CD4-positive, alpha-beta memory T cell (primary cell): ENCODE results near the gene CACNA1D. TPM values are rescaled to one million over a fixed set of nuclear protein-coding genes. Genes with fewer than 3 reads are reported as not detected.

Experiments
- CTCF ChIA-PET: fragments of 350-600 bp; sonication (Branson Sonifier 250); formaldehyde crosslinking; loops from one replicate; lab custom pipeline; 2021; ENCODE audit warnings: inconsistent platforms; ENCODE audit not compliant: partially characterized antibody; lab: Charles Lee
- POLR2A ChIA-PET: fragments of 350-600 bp; sonication (Branson Sonifier 250); formaldehyde crosslinking; loops from one replicate; lab custom pipeline; 2021; ENCODE audit not compliant: partially characterized antibody; lab: Charles Lee
- DNase-seq, 5 donors: peaks; one replicate each; pipeline versions ENCODE4 v3.0.0 to v3.0.0-alpha.2; 2020 to 2022; ENCODE audit warnings: mixed read lengths in 1 of 5
- H3K27ac ChIP-seq: one replicate; pipeline ENCODE4 v1.7.0; 2013; ENCODE audit warnings: low read depth, low read length
- H3K27me3 ChIP-seq: 2 replicates; pipeline ENCODE4 v1.7.0; 2013; ENCODE audit warnings: mild to moderate bottlenecking, low read length, moderate library complexity; ENCODE audit not compliant: insufficient read depth
- H3K36me3 ChIP-seq: 2 replicates; pipeline ENCODE4 v1.7.0; 2013; ENCODE audit warnings: mild to moderate bottlenecking, low read length, moderate library complexity; ENCODE audit not compliant: insufficient read depth
- H3K4me1 ChIP-seq: 2 replicates; pipeline ENCODE4 v1.7.0; 2013; ENCODE audit warnings: mild to moderate bottlenecking, low read length, moderate library complexity; ENCODE audit not compliant: insufficient read depth
- H3K4me3 ChIP-seq, 2 donors: one replicate each; pipeline ENCODE4 v1.7.0; 2013; ENCODE audit warnings: low read length in 2 of 2, mild to moderate bottlenecking in 1 of 2
- H3K9me3 ChIP-seq, 2 donors: one replicate each; pipeline ENCODE4 v1.7.0; 2013; ENCODE audit warnings: low read length in 2 of 2, control low read depth in 1 of 2; ENCODE audit not compliant: control insufficient read depth in 1 of 2
- H3K27ac Mint-ChIP-seq, 7 donors: one replicate each; pipeline ENCODE4 v1.8.0; 2020 to 2021; ENCODE audit warnings: mixed read lengths in 7 of 7, mild to moderate bottlenecking in 6 of 7, inconsistent platforms in 3 of 7, moderate library complexity in 3 of 7
- H3K27me3 Mint-ChIP-seq, 2 donors: one replicate each; pipeline ENCODE4 v1.8.0; 2020 to 2021; ENCODE audit warnings: mixed read lengths in 2 of 2
- H3K36me3 Mint-ChIP-seq, 2 donors: one replicate each; pipeline ENCODE4 v1.8.0; 2020 to 2021; ENCODE audit warnings: mixed read lengths in 2 of 2, inconsistent platforms in 1 of 2, mild to moderate bottlenecking in 1 of 2
- H3K4me1 Mint-ChIP-seq, 4 donors: one replicate each; pipeline ENCODE4 v1.8.0; 2020 to 2021; ENCODE audit warnings: mixed read lengths in 4 of 4, mild to moderate bottlenecking in 1 of 4
- H3K4me3 Mint-ChIP-seq, 8 donors: one replicate each; pipeline ENCODE4 v1.8.0; 2020 to 2021; ENCODE audit warnings: mixed read lengths in 8 of 8, mild to moderate bottlenecking in 7 of 8, moderate library complexity in 6 of 8, inconsistent platforms in 3 of 8
- H3K9me3 Mint-ChIP-seq, 8 donors: one replicate each; pipeline ENCODE4 v1.8.0; 2020 to 2021; ENCODE audit warnings: mixed read lengths in 8 of 8, mild to moderate bottlenecking in 5 of 8, inconsistent platforms in 3 of 8, moderate library complexity in 1 of 8
- intact Hi-C: fragments of 100-400 bp; cut with micrococcal nuclease; formaldehyde crosslinking; loops from one replicate; pipeline ENCODE4 v1.15.1; 2023
- polyA plus RNA-seq, 2 donors: library from polyadenylated mRNA; unstranded; fragments of 300-500 nt; fragmentation: Illumina TruSeq; gene quantifications; one replicate each; pipeline ENCODE4 v1.2.3, GENCODE V29; 2021
- total RNA-seq, 2 experiments: library from RNA; stranded (reverse); gene quantifications; one replicate each; pipeline ENCODE4 v1.2.3, GENCODE V29; 2021

CACNA1D gene
- total and polyA plus RNA-seq, 4 experiments from 2014 or later: 0.06 TPM; not detected in 3

GRCh38 chr3:53688989-53689388 is 194.6 kb downstream of the CACNA1D start:
- Mint-ChIP-seq H3K4me1 (no peaks in the 10 kb centered on the region), H3K4me3 (no peak overlapping the region), H3K27me3 (peaks cover under 1 to 2% of the 10 kb centered on the region in 2 donors), H3K36me3 (no peaks in the 10 kb centered on the region), H3K9me3 (no peaks in the 10 kb centered on the region), H3K27ac (no peak overlapping the region)
- Histone ChIP-seq H3K27me3 (no peaks in the 10 kb centered on the region), H3K4me1 (no peaks in the 10 kb centered on the region), H3K9me3 (no peaks in the 10 kb centered on the region), H3K4me3 (no peak overlapping the region), H3K36me3 (no peaks in the 10 kb centered on the region), H3K27ac (no peak overlapping the region)
- DNase-seq: no peak
- ChIA-PET POLR2A (no interaction called here), CTCF (no interaction called here)
- intact Hi-C loops: no loop called here

- intact Hi-C loops: no loop called here
- no peak overlapping the region for H3K27ac ChIP-seq
Measured at GRCh38 chr3:53689681-53690080, 195.3 kb downstream of the CACNA1D start.

GRCh38 chr3:53690521-53690920 is 196.1 kb downstream of the CACNA1D start:
- Histone ChIP-seq H3K4me3 (no peak overlapping the region), H3K27me3 (no peaks in the 10 kb centered on the region), H3K27ac (no peak overlapping the region), H3K9me3 (no peaks in the 10 kb centered on the region), H3K36me3 (no peaks in the 10 kb centered on the region), H3K4me1 (no peaks in the 10 kb centered on the region)
- Mint-ChIP-seq H3K9me3 (peaks cover 0 to 2% (median 0%) of the 10 kb centered on the region in 8 donors), H3K4me3 (no peak overlapping the region), H3K4me1 (peaks cover 0 to 2% (median 0%) of the 10 kb centered on the region in 4 donors), H3K36me3 (no peaks in the 10 kb centered on the region), H3K27ac (no peak overlapping the region), H3K27me3 (peaks cover 2 to 3% of the 10 kb centered on the region in 2 donors)
- CTCF ChIA-PET: interaction anchor here (1.1 kb wide), 1 partner anchor 20 kb away, joined by 4 read pairs; no protein-coding TSS in a partner anchor
- intact Hi-C loops: no loop called here
- POLR2A ChIA-PET: no interaction called here
- no peak for DNase-seq

More at GRCh38 chr3:53689681-53690080, 195.3 kb downstream of the CACNA1D start:
- H3K36me3 Mint-ChIP-seq: no peaks in the 10 kb centered on the region
- H3K4me1 Mint-ChIP-seq: peaks cover 0 to 2% (median 0%) of the 10 kb centered on the region in 4 donors
- Histone ChIP-seq H3K4me3 (no peak overlapping the region), H3K27me3 (no peaks in the 10 kb centered on the region), H3K9me3 (no peaks in the 10 kb centered on the region), H3K4me1 (no peaks in the 10 kb centered on the region), H3K36me3 (no peaks in the 10 kb centered on the region)
- POLR2A ChIA-PET: no interaction called here
- no peak overlapping the region for H3K4me3 Mint-ChIP-seq
- no peak for DNase-seq
- CTCF ChIA-PET: no interaction called here
- peaks cover 2% of the 10 kb centered on the region in 2 donors for H3K27me3 Mint-ChIP-seq
- H3K9me3 Mint-ChIP-seq: no peaks in the 10 kb centered on the region
- no peak overlapping the region for H3K27ac Mint-ChIP-seq

GRCh38 chr3:53691349-53691748 is 196.9 kb downstream of the CACNA1D start:
- no peaks in the 10 kb centered on the region for H3K9me3 ChIP-seq
- DNase-seq: no peak
- H3K4me3 Mint-ChIP-seq: no peak overlapping the region
- no peaks in the 10 kb centered on the region for H3K27me3 ChIP-seq
- H3K27ac ChIP-seq: no peak overlapping the region
- intact Hi-C loops: no loop called here
- no peaks in the 10 kb centered on the region for H3K4me1 ChIP-seq
- H3K4me1 Mint-ChIP-seq: peaks cover 0 to 2% (median 0%) of the 10 kb centered on the region in 4 donors
- POLR2A ChIA-PET: no interaction called here
- H3K27ac Mint-ChIP-seq: no peak overlapping the region
- CTCF ChIA-PET: no interaction called here
- H3K27me3 Mint-ChIP-seq: peaks cover 3% of the 10 kb centered on the region in 2 donors
- H3K9me3 Mint-ChIP-seq: peaks cover 0 to 2% (median 0%) of the 10 kb centered on the region in 8 donors
- no peak overlapping the region for H3K4me3 ChIP-seq
- no peaks in the 10 kb centered on the region for H3K36me3 Mint-ChIP-seq
- H3K36me3 ChIP-seq: no peaks in the 10 kb centered on the region

- Mint-ChIP-seq H3K27me3 (peaks cover 3 to 6% of the 10 kb centered on the region in 2 donors), H3K27ac (no peak overlapping the region), H3K4me1 (peaks cover 0 to 2% (median 0%) of the 10 kb centered on the region in 4 donors), H3K9me3 (peaks cover 0 to 2% (median 0%) of the 10 kb centered on the region in 8 donors), H3K4me3 (no peak overlapping the region), H3K36me3 (no peaks in the 10 kb centered on the region)
- POLR2A ChIA-PET: no interaction called here
- no peak overlapping the region for H3K27ac ChIP-seq
- H3K36me3 ChIP-seq: no peaks in the 10 kb centered on the region
- H3K9me3 ChIP-seq: no peaks in the 10 kb centered on the region
- intact Hi-C loops: no loop called here
- CTCF ChIA-PET: no interaction called here
- H3K4me1 ChIP-seq: no peaks in the 10 kb centered on the region
- no peaks in the 10 kb centered on the region for H3K27me3 ChIP-seq
- no peak overlapping the region for H3K4me3 ChIP-seq
- DNase-seq: no peak
Measured at GRCh38 chr3:53691885-53692284, 197.5 kb downstream of the CACNA1D start.

GRCh38 chr3:53693451-53693850 is 199.0 kb downstream of the CACNA1D start:
- H3K4me1 ChIP-seq: no peaks in the 10 kb centered on the region
- no peak for DNase-seq
- ChIA-PET CTCF (no interaction called here), POLR2A (no interaction called here)
- H3K36me3 ChIP-seq: no peaks in the 10 kb centered on the region
- Mint-ChIP-seq H3K27ac (no peak overlapping the region), H3K4me1 (peaks cover 0 to 2% (median 0%) of the 10 kb centered on the region in 4 donors), H3K9me3 (peaks cover 0 to 2% (median 0%) of the 10 kb centered on the region in 8 donors), H3K4me3 (no peak overlapping the region), H3K27me3 (peaks cover 3 to 13% of the 10 kb centered on the region in 2 donors), H3K36me3 (no peaks in the 10 kb centered on the region)
- H3K9me3 ChIP-seq: no peaks in the 10 kb centered on the region
- no peak overlapping the region for H3K4me3 ChIP-seq
- no peak overlapping the region for H3K27ac ChIP-seq
- no peaks in the 10 kb centered on the region for H3K27me3 ChIP-seq
- intact Hi-C loops: no loop called here

- Histone ChIP-seq H3K36me3 (no peaks in the 10 kb centered on the region), H3K27me3 (no peaks in the 10 kb centered on the region), H3K4me3 (no peak overlapping the region), H3K4me1 (no peaks in the 10 kb centered on the region), H3K9me3 (no peaks in the 10 kb centered on the region), H3K27ac (no peak overlapping the region)
- H3K27ac Mint-ChIP-seq: no peak overlapping the region
- H3K9me3 Mint-ChIP-seq: peaks cover 0 to 2% (median 0%) of the 10 kb centered on the region in 8 donors
- H3K4me1 Mint-ChIP-seq: peaks cover 0 to 2% (median 0%) of the 10 kb centered on the region in 4 donors
- peaks cover 3 to 15% of the 10 kb centered on the region in 2 donors for H3K27me3 Mint-ChIP-seq
- ChIA-PET CTCF (no interaction called here), POLR2A (no interaction called here)
- no peaks in the 10 kb centered on the region for H3K36me3 Mint-ChIP-seq
- intact Hi-C loops: no loop called here
- no peak overlapping the region for H3K4me3 Mint-ChIP-seq
- DNase-seq: no peak
Measured at GRCh38 chr3:53694046-53694445, 199.6 kb downstream of the CACNA1D start.
